ENCODE measurements around the gene RFX3.

RFX3 gene

DNA sequence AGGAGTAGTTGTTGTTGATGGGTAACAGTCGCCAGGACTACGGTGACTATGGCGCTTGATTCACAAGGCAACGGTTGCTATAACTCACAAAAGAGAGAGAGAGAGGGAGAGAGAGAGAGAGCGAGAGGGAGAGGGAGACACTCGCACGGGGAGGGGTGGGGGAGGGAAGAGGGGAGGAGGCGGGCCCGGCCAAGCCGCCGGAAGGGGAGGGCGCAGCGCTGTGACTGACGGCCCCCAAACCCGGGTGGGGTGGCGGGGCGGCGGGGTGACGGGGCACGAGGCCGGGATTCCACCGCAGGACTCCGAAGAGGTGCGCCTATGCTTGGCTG is at the start of gene RFX3:
Gene RFX3, minus strand, starts transcription at position 166 of the 329 bp plus-strand sequence. CDS start 130,413 bp downstream, outside the sequence.
- DNase-seq = peak; percentile 95

- no peak for DNase-seq
Observed at GRCh38 chr9:3571500-3571899, 45.7 kb upstream of the RFX3 start.

- DNase-seq = no peak
Observed at GRCh38 chr9:3569529-3569928, 43.7 kb upstream of the RFX3 start.

DNA sequence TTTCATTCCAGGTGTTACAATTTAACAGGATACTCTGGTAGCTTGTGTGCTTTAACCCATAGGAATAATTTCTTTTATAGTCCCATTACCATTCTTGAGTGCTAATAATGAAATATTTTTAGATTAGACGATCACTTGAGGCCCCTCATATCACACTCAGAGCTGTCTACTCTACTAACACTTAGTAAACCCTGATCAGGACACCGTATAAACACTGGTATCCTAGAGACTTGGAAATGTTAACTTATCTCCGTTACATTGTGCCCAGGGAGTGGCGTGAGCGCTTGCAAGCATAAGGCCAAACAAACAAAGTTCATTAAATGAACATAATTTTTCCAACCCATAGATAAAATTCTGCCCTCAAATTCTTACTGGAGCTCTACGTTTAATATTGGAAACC is 42.2 kb upstream of the RFX3 start:
- no peak for DNase-seq

- DNase-seq = no peak
Observed at GRCh38 chr9:3553076-3553765, 27.4 kb upstream of the RFX3 start.

GRCh38 chr9:3549225-3549624 is 23.4 kb upstream of the RFX3 start:
- no peak for DNase-seq

- DNase-seq = no peak
Observed at GRCh38 chr9:3548648-3549047, 22.8 kb upstream of the RFX3 start.

- DNase-seq = no peak
Observed at GRCh38 chr9:3541206-3541605, 15.4 kb upstream of the RFX3 start.

DNA sequence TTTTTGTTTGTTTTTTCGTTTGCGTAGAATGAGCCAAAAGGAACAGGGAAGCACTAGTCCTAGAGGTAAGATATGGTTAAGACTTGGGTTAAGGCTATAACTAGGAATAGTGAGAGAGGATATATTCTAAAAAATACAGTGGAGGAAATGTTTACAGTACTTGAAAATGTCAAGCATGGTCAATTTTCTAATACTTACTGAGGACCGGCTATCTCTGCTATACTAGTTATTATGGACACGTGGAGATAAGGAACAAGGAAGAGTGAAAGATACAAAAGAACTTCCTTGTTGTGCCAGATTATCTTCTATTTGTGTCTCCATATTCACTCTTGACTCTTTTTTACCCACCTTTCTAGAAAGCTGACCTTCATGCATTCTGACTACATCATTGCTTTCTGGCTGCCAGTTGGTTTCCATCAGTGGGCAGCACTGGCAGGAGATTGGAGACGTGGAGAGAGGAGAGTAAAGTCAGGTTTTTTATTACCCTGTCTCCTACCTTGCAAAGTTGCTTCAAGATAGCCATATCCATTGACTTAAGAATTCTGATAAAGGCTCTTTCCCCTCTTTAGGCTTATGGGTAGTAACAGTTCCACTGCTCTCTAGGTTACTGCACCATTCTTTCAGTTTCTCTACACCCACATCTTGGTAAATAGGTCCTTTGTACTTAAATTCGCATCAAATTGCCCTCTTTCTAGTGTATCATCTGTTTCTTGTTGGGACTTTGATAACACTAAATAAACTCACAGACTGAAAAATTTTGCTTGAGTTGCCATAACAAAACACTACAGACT is 9.0 kb upstream of the RFX3 start:
- no peak for DNase-seq

- no peak for DNase-seq
Observed at GRCh38 chr9:3532158-3532557, 6.4 kb upstream of the RFX3 start.

GRCh38 chr9:3528451-3528850 is 2.6 kb upstream of the RFX3 start:
- no peak for DNase-seq

- DNase-seq = no peak
Observed at GRCh38 chr9:3526997-3527940, 1.5 kb upstream of the RFX3 start.

DNA sequence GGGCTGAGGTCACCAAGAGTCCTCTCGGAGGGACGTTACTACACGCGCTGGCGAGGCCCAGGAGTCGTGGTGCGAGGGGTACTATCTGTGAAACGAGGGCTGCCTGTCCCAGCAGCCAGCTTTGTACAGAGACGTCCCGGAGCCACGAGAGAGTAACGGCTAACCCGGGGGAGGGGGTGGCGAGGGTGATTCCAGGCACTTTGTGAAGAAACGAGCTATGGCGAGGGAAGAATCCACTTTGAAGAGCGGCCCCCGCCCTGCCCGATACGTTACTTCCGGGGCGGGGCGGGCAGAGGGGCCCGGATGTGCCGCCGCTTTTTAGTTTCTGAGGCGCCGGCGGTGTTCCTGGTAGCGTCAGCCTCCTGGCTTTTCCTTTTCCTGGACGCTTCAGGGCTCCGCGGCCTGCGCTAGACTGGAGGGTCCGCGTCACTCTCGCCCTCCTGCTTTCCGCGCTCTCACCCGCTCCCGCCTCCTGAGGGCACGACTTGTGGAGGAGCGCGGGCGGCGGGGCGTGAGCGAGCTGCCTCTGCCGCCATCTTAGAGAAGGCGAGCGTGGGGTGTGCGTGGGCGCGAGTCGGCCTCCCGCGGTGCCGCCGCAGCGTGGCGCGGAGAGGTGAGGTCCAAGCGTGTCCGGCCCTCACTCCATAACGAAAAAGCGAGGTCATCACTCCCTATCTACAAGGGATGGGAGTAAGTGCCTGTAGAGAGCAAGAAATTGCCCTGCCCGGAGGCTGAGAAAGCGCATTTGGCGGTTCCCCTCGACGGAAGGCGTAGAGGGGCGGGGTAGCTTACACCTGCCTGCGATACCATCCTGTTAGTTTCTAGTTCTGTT is 580 bp upstream of the RFX3 start:
- DNase-seq = peak; percentile 83

- DNase-seq = no peak
Observed at GRCh38 chr9:3525096-3525835, 535 bp downstream of the RFX3 start.

DNA sequence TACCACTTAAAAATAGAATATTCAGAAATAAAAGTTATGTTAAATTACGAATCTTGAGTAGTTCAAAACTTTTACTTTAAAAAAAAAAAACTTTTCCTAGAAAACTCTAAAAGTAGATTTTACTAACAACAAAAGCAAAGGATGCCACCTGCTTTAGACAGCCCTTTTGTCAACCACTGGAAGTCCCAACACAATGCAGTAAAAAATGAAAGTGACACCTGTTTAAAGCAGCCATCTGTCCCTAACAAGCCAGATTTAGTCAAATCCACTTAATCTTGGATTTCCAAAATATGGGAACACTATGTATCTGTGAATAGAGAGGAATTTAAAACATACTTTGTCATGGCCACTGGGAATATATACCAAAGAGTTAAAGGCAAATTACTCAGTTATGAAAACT is 3.8 kb downstream of the RFX3 start:
- DNase-seq = no peak

- DNase-seq = no peak
Observed at GRCh38 chr9:3520564-3520963, 5.2 kb downstream of the RFX3 start.

DNA sequence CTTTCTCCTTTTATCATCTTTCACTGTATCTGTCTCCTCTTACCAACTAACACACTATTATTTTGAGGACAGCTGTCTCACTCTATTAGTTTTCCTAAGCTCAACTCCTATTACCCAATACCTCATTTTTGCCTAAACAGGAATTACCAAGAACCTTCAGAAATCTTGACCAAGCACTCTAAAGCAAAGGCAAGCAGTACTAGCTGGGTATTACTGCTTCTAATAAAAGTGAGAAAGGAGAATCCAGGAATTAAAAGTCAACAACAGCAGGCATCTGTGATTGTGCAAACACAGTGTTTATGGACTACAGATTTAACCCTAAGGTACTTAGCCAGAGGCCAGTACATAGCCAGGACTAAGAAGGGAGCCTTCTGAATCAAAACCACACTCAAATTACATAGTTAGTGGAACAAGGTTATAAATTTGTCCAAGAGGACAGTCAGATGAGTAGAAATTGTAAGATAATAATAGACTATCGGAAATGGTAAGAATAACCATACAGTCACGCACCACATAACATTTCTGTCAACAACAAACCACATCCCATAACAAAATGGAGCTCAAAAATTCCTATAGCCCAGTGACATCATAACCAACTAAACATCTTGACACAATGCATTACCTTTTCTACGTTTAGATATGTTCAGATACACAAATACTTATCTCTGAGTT is 8.3 kb downstream of the RFX3 start:
- DNase-seq = no peak

GRCh38 chr9:3516667-3517330 is 9.0 kb downstream of the RFX3 start:
- no peak for DNase-seq

DNA sequence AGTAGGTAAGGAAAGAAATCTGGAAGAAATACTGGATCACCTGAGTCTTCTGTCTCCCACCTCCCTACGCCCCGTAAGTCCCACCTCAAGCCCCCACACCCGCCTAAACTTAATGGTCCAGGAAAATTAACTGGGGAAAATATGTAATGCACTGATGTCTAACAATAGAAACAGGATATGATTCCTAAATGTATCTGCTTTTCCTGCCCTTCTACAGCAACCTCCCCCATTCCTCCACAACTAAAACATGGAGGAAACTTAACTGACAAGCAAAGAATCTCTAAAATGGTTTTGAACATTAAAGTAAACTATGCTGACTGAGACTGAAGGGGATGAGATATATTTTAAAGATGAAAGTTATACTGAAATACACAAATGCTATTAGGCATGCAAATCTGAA is 10.4 kb downstream of the RFX3 start:
- no peak for DNase-seq

GRCh38 chr9:3514786-3515185 is 11.0 kb downstream of the RFX3 start:
- DNase-seq = no peak
